NCI-H446 treated with DMSO at 0.1 percent for 48 hours (cell line): Measurements from ENCODE around the gene ERRFI1.

Experiments
- DNase-seq: peaks from one replicate; lab custom pipeline; 2025; lab: John Stamatoyannopoulos, UW

The ERRFI1 gene

DNA sequence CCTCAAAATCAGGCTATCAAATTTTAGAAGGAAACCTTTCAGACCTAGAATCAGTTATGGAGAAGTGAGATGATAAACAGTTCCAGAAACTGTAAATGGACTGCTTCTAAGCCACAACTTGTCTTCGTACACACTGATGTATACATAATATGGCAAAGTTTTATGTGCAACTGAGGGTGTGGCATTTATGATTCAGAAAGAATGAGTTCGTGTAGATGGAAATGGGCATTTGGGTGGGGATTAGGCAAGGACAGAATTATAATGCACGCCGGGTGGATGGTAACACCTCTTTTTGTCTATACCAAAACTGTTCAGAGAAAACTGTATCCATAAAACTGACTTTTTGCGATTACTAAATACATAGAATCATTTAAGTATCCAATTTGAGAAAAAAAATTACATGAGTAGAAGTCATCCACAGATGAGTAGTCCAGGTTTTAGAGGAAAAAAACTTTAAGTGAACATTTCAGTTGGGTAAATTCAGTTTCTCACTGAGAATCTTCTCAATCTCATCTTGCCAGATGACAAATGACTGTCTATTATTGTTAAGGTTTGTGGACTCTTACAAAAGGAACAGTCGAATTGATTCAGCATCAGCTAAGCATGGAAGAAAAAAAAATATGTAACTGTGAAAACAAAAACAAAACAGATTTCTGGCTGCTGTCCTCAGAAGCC is 22.5 kb downstream of the ERRFI1 start:
- no peak for DNase-seq

DNA sequence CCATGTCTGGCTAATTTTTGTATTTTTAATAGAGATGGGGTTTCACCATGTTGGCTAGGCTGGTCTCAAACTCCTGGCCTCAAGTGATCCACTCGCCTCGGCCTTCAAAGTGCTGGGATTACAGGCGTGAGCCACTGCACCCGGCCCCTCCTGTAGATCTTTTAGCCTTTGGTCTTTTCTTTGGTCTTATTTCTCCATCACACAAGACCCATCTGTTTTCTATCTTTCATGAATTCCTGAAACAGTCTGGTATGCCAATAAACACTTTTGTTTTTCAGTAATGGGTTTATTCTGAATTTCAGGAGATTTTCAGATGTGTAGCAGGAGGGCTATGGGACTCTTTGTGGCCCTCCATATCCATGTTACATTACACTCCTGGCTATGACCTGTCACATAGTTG is 23.2 kb downstream of the ERRFI1 start:
- no peak for DNase-seq

DNA sequence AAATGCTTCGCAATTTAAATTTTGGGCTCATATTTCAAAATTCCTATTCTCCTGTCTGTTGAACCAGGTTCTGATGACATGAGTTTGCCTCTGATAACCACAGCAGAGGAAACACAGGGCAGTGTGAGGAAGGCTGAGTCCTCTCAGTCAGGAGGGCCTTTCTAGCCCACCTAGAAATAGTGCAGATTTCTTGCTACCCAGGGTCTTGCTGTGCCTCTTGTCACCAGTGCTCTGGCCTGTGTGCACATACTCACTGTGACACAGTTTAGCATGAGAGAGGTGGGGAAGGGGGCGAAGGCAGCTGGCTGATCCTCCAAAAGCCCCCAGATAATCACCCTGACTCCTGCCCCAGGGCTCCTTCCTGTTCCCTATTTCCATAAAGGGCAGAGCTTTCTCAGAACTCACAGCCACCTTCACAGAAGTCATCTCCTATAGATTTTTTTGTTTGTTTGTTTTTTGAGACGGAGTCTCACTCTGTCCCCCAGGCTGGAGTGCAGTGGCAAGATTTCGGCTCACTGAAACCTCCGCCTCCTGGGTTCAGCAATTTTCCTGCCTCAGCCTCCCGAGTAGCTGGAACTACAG is 23.7 kb downstream of the ERRFI1 start:
- no peak for DNase-seq

DNA sequence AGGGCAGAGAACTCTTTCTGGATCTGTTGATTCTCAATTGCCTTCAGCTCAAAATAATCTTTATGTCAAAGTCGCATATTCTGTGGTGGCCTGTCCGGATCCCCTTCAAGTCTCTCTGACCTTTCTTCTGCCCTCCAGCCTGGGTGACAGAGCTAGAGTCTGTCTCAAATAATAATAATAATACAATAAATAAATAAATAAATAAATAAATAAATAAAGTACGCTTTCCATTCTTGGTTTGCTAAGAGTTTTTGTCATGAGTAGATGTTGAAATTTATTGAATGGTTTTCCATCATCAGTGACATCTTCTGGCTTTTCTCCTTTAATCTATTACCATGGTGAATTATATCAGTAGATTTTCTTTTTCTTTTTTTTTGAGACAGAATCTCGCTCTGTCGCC is 30.7 kb downstream of the ERRFI1 start:
- DNase-seq, result no peak

DNA sequence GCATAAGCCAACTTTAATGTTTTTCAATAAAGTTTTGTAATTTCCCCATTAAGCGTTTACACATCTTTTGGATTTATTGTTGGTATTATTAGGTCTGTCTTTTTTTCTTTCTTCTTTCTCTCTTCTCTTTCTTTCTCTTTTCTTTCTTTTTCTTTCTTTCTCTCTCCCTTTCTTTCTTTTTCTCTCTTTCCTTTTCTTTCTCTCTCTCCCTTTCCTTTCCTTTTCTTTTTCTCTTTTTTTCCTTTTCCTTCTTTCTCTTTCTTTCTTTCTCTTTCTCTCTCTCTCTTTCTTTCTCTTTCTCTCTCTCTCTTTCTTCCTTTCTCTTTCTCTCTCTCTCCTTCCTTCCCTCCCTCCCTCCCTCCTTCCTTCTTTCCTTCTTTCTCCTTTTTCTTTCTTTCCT is 31.3 kb downstream of the ERRFI1 start:
- DNase-seq, result no peak

DNA sequence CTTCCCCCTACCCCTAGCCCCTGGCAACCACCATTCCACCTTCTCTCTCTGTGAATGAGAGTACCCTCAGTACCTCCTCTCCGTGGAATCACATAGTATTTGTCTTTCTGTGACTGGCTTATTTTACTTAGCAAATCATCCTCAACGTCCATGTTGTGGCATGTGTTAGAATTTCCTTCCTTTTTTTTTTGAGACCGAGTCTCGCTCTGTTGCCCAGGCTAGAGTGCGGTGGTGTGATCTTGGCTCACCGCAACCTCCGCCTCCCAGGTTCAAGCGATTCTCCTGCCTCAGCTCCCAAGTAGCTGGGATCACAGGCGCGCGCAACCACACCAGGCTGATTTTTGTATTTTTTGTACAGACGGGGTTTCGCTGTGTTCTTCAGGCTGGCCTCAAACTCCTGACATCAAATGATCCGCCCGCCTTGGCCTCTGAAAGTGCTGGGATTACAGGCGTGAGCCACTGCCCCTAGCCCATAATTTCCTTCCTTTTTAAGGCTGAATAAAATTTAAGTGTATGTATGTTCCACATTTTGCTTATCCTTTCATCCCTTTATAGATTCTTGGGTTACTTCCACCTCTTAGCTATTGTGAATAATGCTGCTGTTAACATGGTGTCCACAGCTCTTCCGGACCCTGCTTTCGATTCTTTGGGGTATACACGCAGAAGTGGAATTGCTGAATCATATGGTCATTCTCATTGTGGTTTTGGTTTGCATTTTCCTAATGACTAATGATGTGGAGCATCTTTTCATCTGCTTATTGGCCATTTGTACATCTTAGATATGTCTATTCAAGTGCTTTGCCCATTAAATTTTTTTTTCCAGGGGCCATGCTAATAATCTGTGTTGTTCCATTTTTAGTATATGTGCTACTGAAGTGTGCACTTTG is 32.3 kb downstream of the ERRFI1 start:
- DNase-seq, result no peak

DNA sequence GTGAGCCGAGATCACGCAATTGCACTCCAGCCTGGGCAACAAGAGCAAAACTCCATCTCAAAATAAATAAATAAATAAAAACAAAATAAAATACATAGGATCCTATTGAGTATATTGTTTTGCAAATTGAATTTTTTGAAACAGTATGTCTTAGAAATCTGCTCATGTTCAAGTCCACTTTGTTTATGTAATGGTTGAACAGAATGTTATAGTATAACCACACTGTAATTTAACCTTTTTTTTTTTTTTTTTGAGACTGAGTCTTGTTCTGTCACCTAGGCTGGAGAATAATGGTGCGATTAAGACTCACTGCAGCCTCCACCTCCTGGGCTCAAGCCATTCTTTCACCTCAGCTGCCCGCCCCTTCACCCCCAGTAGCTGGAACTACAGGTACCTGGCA is 33.2 kb downstream of the ERRFI1 start:
- DNase-seq, result no peak

DNA sequence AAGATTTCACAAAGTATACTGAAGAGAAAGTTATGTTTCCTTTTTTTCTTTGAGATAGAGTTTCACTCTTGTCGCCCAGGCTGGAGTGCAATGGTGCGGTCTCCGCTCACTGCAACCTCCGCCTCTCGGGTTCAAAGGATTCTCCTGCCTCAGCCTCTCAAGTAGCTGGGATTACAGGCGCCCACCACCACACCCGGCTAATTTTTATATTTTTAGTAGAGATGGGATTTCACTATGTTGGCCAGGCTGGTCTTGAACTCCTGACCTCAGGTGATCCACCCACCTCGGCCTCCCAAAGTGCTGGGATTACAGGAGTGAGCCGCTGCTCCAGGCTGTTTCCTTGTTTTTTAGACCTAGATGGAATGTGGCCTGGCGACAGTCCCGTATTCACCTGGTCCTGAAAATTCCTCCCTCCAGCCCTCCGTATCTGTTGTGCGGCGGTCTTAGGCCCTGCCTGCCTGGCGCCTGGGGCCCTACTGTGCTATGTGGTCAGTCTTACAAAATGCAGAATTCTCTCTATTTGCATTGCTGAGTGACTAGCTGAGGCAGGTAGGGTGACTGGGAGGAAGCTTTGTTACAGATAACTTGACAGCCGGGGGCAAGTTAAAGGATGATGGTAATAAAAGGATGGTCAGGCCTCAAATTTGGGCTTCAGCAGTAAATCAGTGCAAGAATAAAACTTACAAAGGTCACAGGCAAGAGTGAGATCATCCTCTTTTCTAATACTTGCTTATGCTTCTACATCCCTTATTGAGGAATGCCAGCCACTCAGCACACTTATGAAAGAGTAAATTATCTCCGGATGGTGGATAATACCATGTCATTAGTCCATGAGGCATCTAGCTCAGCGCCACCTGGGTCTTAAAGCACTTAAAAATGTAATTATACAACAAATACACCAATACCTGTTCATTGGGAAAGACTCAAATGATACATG is 34.3 kb downstream of the ERRFI1 start:
- DNase-seq, result no peak

DNA sequence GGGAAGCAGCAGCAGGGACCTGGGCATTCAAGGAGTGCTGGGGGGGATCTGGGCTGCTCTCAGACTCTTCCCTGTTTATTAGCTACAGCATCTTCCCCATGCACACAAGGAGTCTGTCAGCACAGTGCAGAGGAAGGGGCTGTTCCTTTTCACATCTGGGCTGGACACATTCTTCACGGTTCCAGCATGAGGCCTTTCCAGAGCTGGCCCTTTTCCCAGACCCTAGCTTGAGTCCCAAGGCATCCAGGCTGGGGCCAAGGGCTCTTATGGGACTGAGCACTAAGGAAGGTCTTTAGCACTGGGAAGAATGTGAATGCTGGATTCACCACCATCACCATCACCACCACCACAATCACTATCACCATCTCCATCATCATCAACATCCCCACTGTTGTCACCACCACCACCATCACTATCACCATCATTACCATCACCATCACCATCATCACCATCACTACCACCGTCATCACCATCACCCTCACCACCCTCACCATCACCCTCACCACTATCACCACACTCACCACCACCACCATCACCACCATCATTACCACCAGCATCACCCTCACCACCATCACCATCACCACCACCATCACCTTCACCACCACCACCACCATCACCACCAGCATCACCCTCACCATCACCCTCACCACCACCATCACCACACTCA is 36.2 kb downstream of the ERRFI1 start:
- no peak for DNase-seq

DNA sequence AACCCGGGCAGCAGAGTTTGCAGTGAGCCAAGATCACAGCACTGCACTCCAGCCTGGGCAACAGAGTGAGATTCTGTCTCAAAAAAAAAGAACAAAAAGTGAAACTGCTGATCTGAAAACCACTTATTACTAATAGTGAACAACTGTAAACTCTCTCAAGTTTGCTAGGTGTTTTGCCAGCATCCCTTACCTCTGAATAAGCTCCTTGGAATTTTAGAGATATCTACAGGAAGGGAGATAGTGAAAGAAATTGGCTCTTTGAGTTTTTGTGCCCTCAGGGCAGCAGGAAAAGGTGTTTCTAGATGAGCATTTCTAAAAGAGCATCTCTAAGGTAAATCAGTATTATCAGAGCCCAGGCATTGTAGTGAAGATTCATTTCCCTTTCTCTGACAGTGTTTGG is 37.5 kb downstream of the ERRFI1 start:
- DNase-seq, result no peak

DNA sequence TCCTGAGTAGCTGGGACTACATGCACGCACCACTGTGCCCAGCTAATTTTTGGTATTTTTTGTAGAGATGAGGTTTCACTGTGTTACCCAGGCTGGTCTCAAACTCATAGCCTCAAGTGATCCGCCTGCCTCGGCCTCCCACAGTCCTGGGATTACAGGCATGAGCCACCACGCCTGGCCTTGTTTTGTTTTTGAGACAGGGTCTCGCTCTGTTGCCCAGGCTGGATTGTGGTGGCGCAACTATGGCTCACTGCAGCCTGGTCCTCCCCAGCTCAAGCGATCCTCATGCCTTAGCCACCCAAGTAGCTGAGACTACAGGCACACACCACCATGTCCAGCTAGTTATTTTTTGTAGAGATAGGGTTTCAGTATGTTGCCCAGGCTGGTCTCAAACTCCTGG is 38.6 kb downstream of the ERRFI1 start:
- DNase-seq, result no peak

DNA sequence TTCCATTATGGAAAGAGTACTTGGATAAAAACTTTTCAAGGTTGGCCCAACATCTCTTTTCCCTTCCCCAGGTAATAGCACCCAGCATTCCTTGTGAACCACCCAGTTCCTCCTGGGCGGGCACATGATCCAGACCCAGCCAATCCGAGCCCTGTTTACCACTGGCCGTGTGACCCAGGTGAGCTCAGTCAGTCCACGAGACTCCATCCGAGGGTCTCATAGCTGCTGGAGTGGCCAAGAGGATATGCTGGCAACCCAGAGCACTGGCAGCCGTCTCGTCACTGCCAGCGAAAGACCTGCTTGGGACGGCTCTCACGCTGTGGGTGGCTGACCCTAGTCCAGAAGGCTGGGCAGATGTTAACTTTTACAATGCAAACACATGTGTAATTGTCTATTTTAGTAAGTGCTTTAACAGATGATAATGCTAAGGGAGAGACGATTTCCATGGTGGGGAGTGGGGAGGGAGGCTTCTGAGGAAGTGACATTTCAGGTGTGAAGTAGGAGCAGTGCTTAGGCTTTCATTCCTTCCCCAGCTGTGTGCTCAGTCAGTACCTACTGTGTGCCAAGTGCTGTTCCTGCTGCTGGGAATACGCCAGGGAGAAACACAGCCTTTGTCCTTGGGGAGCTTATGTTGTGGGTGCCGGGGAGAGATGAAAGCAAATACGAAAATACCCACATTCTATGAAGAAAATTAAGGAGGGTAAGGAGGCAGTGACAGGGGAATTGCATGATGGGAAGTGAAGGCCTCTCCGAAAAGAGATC is 40.1 kb downstream of the ERRFI1 start:
- no peak for DNase-seq

DNA sequence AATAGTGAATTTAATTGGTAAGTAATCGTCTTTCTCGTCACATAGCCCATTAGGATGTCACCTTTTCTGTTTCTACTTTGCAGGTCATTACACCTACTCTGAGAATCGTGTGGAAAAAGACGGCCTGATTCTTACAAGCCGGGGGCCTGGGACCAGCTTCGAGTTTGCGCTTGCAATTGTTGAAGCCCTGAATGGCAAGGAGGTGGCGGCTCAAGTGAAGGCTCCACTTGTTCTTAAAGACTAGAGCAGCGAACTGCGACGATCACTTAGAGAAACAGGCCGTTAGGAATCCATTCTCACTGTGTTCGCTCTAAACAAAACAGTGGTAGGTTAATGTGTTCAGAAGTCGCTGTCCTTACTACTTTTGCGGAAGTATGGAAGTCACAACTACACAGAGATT is 41.3 kb downstream of the ERRFI1 start:
- no peak for DNase-seq

DNA sequence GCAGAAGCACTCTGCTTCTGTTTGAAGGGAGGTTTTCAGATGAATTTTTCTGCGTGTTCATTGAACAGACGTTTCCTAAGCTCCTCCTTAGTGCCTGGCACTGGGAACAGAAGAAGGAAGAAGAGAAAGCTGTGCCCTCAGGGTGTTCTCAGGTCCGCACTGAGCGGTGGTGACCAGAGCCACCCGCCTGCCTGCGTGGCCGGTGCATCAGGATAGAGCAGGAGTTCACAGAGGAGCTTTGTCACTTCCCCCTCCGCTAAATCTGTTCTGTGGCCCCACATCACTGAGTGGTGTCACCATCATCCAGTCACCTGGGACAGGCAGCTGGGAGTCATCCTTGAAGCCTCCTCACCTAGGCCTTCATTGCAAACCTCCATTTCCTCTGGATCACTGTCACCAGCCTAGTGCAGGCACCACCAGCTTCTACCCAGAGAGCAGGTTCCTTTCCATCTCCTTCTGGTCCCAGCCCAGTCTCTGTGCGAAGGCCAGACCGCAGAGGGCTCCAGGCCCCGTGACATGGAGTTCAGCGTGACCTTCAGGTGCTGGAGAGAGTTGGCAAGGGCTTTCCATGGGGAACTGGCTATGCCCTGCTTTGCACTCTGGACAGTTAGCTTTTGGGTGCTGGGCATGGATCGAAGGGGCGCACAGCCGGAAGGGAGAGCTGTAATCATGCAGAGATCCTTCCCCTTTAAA is 42.9 kb downstream of the ERRFI1 start:
- no peak for DNase-seq

DNA sequence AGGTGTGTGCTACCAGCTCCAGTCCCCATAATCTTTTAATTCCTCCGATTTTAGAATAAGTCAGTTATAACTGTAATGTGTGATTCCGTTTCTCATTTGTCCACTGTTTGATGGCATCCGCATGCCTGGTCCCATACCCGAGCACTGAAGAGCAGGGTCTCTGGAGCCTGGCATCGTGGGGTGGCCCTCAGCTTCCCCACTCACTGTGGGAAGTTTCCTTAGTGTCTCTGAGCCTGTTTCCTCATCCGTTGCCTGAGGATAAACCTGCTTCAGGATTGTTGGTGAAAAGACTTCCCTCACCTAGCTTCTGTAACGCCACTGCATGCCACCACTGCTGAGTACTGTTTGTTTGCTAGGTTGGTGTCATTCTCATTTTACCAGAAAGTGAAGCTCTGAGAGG is 45.1 kb downstream of the ERRFI1 start:
- DNase-seq, result no peak

DNA sequence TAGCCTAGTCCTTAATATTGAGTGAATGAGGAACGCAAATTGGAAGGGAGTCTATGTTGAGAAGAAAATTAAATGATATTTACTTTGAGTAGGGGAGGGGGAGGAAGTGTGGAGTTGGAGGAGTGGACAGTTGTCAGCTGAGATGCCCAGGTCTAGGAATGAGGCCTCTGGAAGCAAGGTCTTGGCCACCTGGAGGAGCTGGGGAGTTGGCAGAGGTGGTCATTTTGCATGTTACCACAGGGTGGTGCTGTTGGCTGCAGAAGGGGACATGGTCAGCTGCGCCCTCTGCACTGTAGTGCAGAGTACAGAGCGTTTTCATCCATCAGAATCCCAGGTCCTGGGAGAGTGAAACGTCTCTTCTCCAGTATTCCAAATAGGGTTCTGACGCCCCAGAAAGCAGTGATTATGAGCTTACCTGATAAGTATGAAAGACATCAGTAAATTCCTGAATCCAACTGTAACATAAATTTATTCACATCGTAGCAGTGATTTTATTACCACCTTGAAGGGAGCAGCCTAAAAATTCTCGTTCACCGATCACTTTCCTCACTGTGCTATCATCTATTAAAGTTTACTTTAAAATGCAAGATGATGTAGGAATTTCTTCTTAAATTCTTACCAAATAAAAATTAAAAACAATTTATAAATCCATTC is 50.8 kb downstream of the ERRFI1 start:
- peak; percentile 11 for DNase-seq

DNA sequence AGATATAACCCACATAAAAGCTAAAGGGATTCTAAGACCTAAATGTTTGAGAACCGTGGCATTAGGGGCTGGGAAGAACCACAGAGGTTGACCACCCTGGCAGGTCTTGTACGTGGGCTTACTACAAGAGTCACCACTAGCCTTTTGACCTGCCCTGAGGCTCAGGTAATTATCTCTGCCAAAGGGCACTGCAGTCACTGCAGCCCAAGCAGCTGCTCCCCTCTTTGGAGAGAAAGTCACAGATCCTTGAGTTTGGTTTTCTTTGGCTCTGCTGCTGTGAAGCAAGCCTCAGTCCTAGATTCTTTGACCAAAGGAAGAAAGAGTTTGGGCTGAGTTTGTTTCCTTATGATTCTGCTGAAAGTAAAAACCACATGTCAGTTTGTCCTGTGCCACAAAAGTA is 53.0 kb downstream of the ERRFI1 start:
- DNase-seq, result no peak

DNA sequence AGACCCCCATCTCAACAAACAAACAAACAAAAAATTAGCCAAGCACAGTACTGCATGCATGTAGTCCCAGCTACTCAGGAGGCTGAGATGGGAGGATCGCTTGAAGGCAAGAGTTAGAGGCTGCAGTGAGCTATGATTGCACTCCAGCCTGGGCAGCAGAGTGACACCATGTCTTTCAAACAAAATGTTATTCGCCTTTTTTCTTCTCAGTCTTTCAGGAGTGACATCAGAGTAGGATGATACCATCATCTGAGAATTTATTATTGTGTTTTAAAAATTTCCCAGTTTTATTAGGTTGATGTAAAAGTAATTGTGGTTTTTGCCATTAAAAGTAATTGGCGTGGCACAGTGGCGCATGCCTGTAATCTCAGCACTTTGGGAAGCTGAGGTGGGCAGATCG is 53.8 kb downstream of the ERRFI1 start:
- no peak for DNase-seq

DNA sequence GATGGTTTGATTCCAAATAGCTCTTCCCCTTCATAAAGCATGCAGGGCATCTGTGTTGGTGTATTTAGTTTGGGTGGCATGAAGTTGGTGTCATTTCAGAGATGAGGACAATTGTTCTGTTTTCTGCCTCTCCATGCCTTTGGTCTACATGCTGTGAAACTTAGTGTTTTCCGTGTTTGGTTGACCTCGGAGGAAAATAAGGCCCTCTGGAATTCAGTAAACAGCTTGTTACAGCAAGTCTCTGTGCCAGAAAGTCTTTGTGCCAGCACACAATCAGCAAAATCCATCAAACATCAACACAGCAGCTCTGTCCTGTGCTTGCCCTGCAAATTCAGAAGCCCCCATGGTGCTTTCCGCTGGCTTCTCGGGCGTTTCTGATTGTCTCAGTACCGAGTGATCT is 55.1 kb downstream of the ERRFI1 start:
- DNase-seq, result no peak

DNA sequence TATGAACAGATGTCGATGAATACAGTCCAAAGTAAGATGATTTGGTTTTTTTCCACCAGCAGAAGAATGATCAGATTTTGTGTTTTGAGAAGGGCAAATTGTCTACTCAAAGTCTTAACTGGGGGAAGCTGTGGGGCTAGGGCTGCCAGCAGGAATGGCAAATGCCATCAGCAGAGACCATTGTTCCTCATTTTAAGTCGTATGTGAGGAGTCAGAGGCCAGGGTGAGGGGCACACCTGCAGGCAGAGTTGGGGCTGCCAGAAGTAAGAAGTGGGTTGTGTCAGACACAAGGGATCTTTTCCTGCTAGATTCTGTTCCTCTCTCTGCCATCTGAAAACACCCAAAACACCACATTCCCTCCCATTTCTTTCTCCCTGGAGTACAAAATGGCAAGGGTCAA is 55.9 kb downstream of the ERRFI1 start:
- DNase-seq, result no peak
